ENCODE data around the gene TBC1D22A. TPM values are rescaled to one million over a fixed set of nuclear protein-coding genes. Genes with fewer than 3 reads are reported as not detected.

Gene TBC1D22A
- total RNA-seq, 1 experiment from 2014 or later, result 20.9 TPM

- Histone ChIP-seq H3K79me2 (ENCODE audit: insufficient read depth, low read length) (no peaks in the 10 kb centered on the region), H3K27ac (ENCODE audit: low read depth, low read length) (no peak overlapping the region), H3K27me3 (ENCODE audit: insufficient read depth, low read length) (no peaks in the 10 kb centered on the region), H3K9me2 (ENCODE audit: insufficient read depth) (no peaks in the 10 kb centered on the region), H3K4me1 (ENCODE audit: control insufficient read depth in 1 of 2, insufficient read depth in 2 of 2, low read length in 2 of 2) (no peaks in the 10 kb centered on the region), H3K36me3 (ENCODE audit: control insufficient read depth in 1 of 2, insufficient read depth in 2 of 2, low read length in 2 of 2) (0 out of 4 replicates have a peak, but pooled peaks cover 0 to 5% of the 10 kb centered on the region in 2 experiments), H3K4me2 (ENCODE audit: low read length) (no peak overlapping the region), H3K9me3 (ENCODE audit: control insufficient read depth in 1 of 2, insufficient read depth in 1 of 2, low read depth in 1 of 2, low read length in 2 of 2) (no peaks in the 10 kb centered on the region), H2AFZ (ENCODE audit: low read depth, low read length, poor library complexity, severe bottlenecking) (no peak overlapping the region), H4K20me1 (ENCODE audit: insufficient read depth) (no peaks in the 10 kb centered on the region), H3K4me3 (replicated peaks in 1 of 2; ENCODE audit: low read depth in 1 of 2, low read length in 2 of 2) (no peak overlapping the region), H3K9ac (ENCODE audit: low read length) (no peak overlapping the region)
- ChIA-PET RAD21 (ENCODE audit: low non-redundant PET in 1 of 2, low total read pairs in 2 of 2, uncharacterized antibody in 2 of 2, unreplicated experiment in 2 of 2) (no interaction called here), POLR2A (no interaction called here), CTCF (no interaction called here)
- BruUV-seq (replicated peaks), result no TSS peak
- TF ChIP-seq CTCF (IDR thresholded peaks at IDR 0.05 in 2 of 3, conservative IDR thresholded peaks at IDR 0.05 in 1 of 3; ENCODE audit: borderline replicate concordance in 1 of 3, insufficient read depth in 1 of 3, low read depth in 2 of 3, low read length in 2 of 3), result no peak
- TF ChIP-seq REST (IDR thresholded peaks at IDR 0.05; ENCODE audit: low read depth), result no peak
- TF ChIP-seq ZBTB33 (IDR thresholded peaks at IDR 0.05; ENCODE audit: extremely low read depth, insufficient replicate concordance, low read length), result no peak
- TF ChIP-seq MAX (IDR thresholded peaks at IDR 0.05), result no peak
- no peak for TF ChIP-seq EGR1 (IDR thresholded peaks at IDR 0.05; ENCODE audit: low read depth)
- TF ChIP-seq RAD21 (IDR thresholded peaks at IDR 0.05; ENCODE audit: low read depth), result no peak
- TF ChIP-seq CEBPB (IDR thresholded peaks at IDR 0.05; ENCODE audit: low read depth), result no peak
- no peak for TF ChIP-seq POLR2AphosphoS5 (IDR thresholded peaks at IDR 0.05; ENCODE audit: low read depth, low read length)
- TF ChIP-seq TCF7L2 (IDR thresholded peaks at IDR 0.05; ENCODE audit: borderline replicate concordance, extremely low read depth, insufficient read depth, insufficient read length), result no peak
- no peak for TF ChIP-seq CBX3 (IDR thresholded peaks at IDR 0.05; ENCODE audit: low read depth)
- TF ChIP-seq ZNF274 (IDR thresholded peaks at IDR 0.05; ENCODE audit: low read depth, low read length), result no peak
- no peak for TF ChIP-seq SRF (IDR thresholded peaks at IDR 0.05; ENCODE audit: low read depth)
- TF ChIP-seq ATF3 (IDR thresholded peaks at IDR 0.05), result no peak
- no peak for TF ChIP-seq YY1 (IDR thresholded peaks at IDR 0.05; ENCODE audit: extremely low read depth, insufficient replicate concordance, low read depth, low read length)
- no peak for TF ChIP-seq SP1 (IDR thresholded peaks at IDR 0.05; ENCODE audit: low read depth)
- no peak for TF ChIP-seq SIN3A (IDR thresholded peaks at IDR 0.05; ENCODE audit: low read depth)
- TF ChIP-seq FOSL1 (IDR thresholded peaks at IDR 0.05; ENCODE audit: low read depth), result no peak
- ATAC-seq (no peak), DNase-seq (ENCODE audit: low read depth, low spot score) (no peak)
- intact Hi-C loops (cut with micrococcal nuclease), result no loop called here
Measured at GRCh38 chr22:46917771-46918101, 155.3 kb downstream of the TBC1D22A start.
